ENCODE data around the gene PRKRIP1. TPM values are rescaled to one million over a fixed set of nuclear protein-coding genes. Genes with fewer than 3 reads are reported as not detected.
A peak's percentile ranks its signal among the peaks of the same experiment; 100 is the strongest.

The PRKRIP1 gene
- total RNA-seq, 1 experiment from 2014 or later = 24.9 TPM

DNA sequence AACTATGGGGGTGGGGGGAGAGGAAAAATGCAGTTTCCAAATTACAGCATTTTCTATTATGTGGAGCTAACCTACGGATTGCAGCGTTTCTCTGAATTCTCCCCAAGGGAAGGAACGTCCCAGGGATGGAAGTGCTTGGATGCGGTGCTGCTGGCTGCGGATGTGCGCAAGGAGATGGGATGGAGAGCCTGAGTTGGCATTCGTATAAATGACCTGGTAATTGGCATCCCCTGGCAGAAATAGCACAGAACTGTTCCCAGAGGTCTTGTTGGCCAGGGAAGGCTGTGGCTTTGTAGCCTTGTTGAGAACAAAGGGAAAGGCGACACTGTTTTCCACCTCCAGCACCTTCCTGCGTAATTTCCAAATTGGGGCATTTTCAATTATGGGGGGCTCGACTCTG is 40.0 kb downstream of the PRKRIP1 start:
- in situ Hi-C loops (cut with HindIII; ENCODE audit: low pct_unique_long_range_greater_than_20kb, low sequenced_read_pairs) (no loop called here), intact Hi-C loops (cut with micrococcal nuclease; ENCODE audit: unreplicated experiment) (no loop called here)
- no peak for ATAC-seq
- Histone ChIP-seq H3K4me3 (ENCODE audit: low read depth in 2 of 2, low read length in 2 of 2) (no peak overlapping the region), H3K27ac (ENCODE audit: low read length) (no peak overlapping the region), H3K36me3 (ENCODE audit: control insufficient read depth, insufficient read depth, low read length) (no peaks in the 10 kb centered on the region), H3K4me1 (ENCODE audit: control insufficient read depth, insufficient read depth, low read length) (peaks cover 36% of the 10 kb centered on the region), H3K9me3 (ENCODE audit: control insufficient read depth, insufficient read depth, low read depth, low read length) (no peaks in the 10 kb centered on the region), H3K27me3 (ENCODE audit: control insufficient read depth, insufficient read depth, low read length) (no peaks in the 10 kb centered on the region)
- TSS peak; percentile 64 for BruUV-seq (replicated peaks)
- DNase-seq (ENCODE audit: low read depth, low spot score) = no peak
- POLR2A ChIA-PET = no interaction called here
- CTCF ChIA-PET = no interaction called here
- TF ChIP-seq SIN3A (IDR thresholded peaks at IDR 0.05; ENCODE audit: borderline replicate concordance, insufficient read depth, low read depth, low read length) = no peak
- no peak for TF ChIP-seq POLR2AphosphoS5 (IDR thresholded peaks at IDR 0.05; ENCODE audit: low read depth, low read length)
- TF ChIP-seq REST (IDR thresholded peaks at IDR 0.05; ENCODE audit: insufficient read depth in 1 of 2, low read depth in 2 of 2, low read length in 1 of 2) = no peak
- TF ChIP-seq CTCF (IDR thresholded peaks at IDR 0.05) = no peak
- TF ChIP-seq TCF7L2 (IDR thresholded peaks at IDR 0.05; ENCODE audit: low read depth, low read length) = no peak

DNA sequence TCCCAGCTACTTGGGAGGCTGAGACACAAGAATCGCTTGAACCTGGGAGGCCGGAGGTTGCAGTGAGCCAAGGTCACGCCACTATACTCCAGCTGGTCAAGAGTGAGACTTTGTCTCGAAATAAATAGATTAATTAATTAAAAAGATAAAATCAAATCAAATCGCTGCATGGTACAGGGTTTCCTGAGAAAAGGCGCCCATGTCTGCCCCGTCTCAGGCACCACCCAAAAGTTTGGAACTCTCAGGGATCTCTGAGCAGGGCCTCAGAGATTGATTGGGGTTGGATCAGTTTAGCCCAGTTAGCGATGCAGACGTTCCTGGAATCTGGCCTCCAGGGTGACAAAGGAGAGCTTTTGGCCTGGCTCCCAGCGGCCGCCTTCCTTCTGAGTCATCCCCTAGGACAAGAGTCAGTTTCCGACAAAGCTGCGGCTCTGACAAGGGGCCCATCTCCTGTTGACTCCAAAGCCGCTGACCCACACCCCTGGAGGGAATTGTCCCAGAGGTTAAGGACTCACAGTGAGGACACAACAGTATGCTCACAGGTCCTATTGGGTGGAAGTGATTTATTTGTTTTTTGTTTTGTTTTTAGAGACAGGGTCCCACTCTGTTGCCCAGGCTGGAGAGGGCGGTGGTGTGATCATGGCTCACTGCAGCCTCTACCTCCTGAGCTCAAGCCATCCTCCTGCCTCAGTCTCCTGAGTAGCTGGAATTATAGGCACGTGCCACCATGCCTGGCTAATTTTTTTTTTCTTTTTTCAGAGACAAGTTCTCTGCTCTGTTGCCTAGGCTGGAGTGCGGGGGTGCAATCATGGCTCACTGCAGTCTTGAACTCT is 44.0 kb downstream of the PRKRIP1 start:
- H3K9me3 ChIP-seq (ENCODE audit: control insufficient read depth, insufficient read depth, low read depth, low read length) = no peaks in the 10 kb centered on the region
- peak overlapping the region; percentile 76 for H3K27ac ChIP-seq (ENCODE audit: low read length)
- POLR2A ChIA-PET = no interaction called here
- in situ Hi-C loops (cut with HindIII; ENCODE audit: low pct_unique_long_range_greater_than_20kb, low sequenced_read_pairs) = no loop called here
- no TSS peak for BruUV-seq (replicated peaks)
- CTCF ChIA-PET = no interaction called here
- H3K4me1 ChIP-seq (ENCODE audit: control insufficient read depth, insufficient read depth, low read length) = peaks cover 12% of the 10 kb centered on the region
- DNase-seq (ENCODE audit: low read depth, low spot score) (peak; percentile 83), ATAC-seq (peak; percentile 96)
- H3K4me3 ChIP-seq (ENCODE audit: low read depth in 2 of 2, low read length in 2 of 2) = peak overlapping the region in 1 of 2 experiments; percentile 24; a peak in 2 of 4 replicates
- H3K36me3 ChIP-seq (ENCODE audit: control insufficient read depth, insufficient read depth, low read length) = no peaks in the 10 kb centered on the region
- TF ChIP-seq TCF7L2 (IDR thresholded peaks at IDR 0.05; ENCODE audit: low read depth, low read length) (no peak), CTCF (IDR thresholded peaks at IDR 0.05) (no peak), REST (IDR thresholded peaks at IDR 0.05; ENCODE audit: insufficient read depth in 1 of 2, low read depth in 2 of 2, low read length in 1 of 2) (no peak), SIN3A (IDR thresholded peaks at IDR 0.05; ENCODE audit: borderline replicate concordance, insufficient read depth, low read depth, low read length) (0 out of 2 replicates have a peak, but pooled peaks have one; percentile 36), POLR2AphosphoS5 (IDR thresholded peaks at IDR 0.05; ENCODE audit: low read depth, low read length) (no peak; the same call in 1 of the 2 replicates)
- no peaks in the 10 kb centered on the region for H3K27me3 ChIP-seq (ENCODE audit: control insufficient read depth, insufficient read depth, low read length)
- intact Hi-C loops (cut with micrococcal nuclease; ENCODE audit: unreplicated experiment) = no loop called here

All from Panc1 (cell line).